DMS114 treated with DMSO at 0.1 percent for 48 hours (cell line): ENCODE results near the gene ADM5.

Source experiments
- DNase-seq: peaks from one replicate; lab custom pipeline; 2025; ENCODE audit not compliant: unreplicated experiment; lab: John Stamatoyannopoulos, UW

ADM5 gene

DNA sequence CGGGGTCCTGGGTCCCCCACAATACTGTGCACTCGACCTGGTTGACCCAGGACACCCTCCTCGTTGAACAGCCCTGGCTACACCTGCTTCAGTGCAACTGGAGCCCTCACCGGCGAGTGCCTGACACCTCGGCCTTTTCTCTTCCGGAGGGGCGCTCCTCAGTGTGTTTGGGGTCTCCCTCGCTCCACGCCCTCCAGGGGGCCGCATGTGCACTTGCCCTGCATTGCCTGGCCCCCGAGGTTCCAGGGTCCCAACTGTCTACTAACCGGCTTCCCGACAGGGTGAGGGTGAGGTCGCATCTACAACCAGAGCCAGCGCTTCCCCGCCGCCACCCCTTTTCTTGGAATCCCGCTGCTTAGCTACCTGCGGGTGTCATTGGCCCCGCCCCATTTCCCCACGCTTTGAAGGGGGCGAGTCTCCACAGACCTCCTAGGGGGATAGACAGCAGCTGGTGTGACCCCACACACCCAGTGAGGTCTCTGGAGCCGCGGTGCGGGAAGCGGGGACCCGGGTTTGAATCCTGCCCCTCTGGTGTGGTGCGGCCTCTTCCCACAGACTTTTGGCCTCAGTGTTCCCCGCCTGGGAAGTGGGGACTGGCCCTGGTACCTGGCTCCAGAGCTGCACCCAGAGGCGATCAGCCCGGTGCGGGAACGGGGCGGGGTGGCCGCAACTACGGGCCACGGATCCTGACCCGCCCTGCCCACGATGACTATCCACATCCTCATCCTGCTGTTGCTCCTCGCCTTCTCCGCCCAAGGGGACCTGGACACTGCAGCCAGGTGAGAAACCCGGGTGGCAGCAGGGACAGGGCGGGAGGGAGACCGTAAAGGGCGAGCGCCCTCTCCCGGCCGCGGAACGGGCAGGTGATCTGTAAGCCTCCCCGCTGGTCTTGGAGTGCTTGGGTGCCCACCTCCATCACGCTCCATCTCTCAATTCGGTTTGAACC, at the start of gene ADM5:
Gene ADM5 (plus strand): TSS at position 462 of the 946 bp plus-strand sequence. CDS start 244 bp downstream, at position 706.
- no peak for DNase-seq

DNA sequence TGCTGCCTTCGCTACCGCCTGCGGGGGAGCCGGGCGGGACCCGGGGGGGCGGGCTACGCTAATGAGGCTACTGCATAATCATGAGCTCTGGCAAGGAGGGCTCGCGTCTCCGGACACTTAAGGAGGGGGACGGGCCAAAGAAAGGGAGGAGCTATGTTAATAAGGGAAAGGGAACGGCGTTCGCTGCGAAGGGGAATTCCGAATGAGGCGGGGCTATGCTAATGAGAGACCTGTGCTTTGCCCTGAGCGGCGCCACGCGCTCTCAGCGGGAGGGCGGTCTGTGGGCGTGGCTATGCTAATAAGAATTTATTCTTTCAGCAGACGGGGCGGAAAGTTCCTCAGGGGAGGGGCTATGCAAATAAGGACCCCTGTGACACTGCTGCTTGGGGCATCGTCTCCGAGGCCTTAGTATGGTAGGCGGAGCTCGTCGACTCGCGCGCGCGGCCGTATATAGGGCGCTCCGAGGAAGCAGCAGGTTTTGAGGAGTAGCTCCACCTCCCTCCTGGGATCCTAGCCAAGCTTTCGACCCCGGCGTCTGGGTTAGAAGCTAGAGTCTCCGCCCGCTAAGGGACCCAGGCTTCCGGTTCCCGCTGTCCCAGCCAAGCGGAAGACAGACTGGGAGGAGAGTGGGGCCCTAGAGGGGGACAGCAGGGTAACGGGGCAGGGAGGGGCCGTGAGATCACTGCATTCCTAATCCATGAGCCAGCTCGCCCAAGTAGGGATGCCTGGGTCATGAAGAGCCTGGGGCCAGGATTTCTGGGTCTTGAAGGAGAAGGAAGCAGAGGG, 49.1 kb upstream of the ADM5 start, which contains the start of gene RRAS:
Gene RRAS (minus strand): TSS at position 31 of the 786 bp plus-strand sequence. CDS start 45 bp downstream, outside the sequence.
- DNase-seq, result peak; percentile 97

DNA sequence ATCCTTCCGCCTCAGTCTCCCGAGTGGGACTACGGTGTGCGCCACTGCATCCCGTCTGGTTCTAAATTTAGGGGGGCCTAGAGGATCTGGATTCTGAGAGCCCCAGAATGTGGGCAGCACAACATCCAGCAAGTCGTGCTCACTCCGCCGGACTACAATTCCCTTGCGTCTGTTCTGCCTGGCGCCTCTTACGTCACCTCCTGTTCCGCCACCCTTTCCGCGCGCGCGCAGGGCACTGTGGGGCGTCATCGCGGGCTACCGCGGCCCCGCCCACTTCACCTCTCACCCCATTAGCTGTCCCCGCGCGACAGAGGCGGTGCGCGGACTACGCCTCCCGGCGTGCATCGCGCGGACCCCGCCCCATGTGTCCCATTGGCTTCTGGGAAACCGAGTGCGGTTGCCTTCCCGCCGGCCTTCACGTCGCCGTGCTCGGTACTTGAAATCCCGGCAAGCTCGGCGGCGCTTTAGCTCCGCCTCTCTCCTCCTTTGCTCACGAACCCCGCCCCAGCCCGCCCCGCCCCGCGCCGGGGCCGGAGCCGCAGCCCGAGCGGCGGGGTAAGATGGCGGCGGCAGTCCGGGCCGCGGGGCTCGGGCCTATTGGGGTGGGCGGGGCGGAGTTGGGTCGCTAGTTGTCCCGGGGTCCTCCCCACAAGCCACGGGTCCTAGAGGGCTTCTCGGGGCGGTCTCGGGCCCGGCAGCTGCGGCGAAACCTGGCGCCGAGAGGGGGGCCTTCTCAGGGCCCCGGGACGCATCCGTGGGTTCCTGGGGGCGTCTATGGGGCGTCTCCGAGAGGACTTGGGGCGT, 47.5 kb upstream of the ADM5 start, which contains the start of gene SCAF1:
Gene SCAF1 (plus strand): TSS at position 522 of the 804 bp plus-strand sequence. CDS start 2,818 bp downstream, outside the sequence.
- DNase-seq, result peak; percentile 89

DNA sequence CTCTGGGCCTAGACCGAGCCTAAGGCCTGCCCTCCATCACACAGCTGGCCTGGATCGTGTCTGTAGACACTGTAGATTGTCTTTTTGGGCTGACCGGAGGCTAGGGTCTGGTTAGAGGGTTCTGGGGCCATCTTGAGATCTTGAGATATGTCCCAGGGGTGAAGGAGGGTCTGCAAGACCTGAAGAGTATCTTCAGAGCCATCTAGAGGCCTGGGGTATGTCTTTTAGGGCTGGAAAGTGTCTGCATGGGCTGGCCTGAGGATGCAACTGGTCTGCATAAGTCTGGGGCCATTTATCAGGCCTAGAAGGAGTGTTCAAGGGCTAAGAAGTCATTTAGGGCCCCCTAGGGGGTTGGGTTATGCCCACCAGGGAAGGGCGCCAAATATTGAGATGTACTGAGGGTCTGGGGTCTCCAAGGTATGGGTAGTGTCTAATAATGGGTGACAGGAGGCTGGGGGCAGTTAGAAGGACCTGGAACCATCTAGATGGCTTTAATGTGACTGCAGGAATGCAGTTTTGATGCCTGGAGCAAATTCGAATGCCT, 46.8 kb upstream of the ADM5 start:
- no peak for DNase-seq

GRCh38 chr19:49643466-49643865, 45.9 kb upstream of the ADM5 start:
- DNase-seq, result no peak

DNA sequence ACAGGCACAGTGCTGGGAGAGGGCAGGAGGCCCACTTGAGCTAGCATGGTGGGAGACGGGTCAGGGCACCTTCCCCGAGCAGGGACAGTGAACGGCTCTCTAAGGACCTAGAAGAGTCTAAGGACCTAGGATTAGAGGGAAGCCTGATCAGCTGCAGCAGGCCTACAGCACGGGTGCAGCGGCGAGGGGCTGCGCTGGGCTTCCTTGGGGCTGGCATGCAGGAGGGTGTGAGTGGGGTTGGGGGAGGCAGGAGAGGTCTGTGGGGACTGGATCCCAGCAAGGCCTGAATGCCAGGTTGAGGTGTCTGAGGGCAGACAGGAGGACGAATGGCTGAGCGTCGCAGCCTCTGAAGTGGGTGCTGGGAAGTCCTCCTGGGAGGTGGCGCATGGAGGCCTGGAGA, 43.8 kb upstream of the ADM5 start:
- no peak for DNase-seq

DNA sequence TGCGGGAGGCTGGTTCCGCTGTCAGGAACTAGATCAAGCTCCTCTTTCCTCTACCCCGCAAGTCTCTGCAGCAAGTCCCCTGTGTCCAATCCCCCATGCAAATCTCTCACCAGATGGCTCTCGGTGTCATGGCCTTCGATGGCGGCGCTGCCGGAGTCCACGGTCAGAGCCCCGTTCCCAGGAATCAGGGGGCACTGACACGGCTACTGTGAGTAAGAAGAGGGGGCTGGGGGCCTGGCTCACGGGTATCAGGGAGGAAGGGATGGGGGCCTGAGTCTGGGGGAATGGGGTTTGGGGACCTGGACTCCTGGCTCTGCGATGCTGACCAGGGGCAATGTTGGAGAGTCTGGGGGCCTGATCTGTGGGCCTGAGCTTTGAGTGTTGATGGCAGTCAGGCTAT, 43.4 kb upstream of the ADM5 start:
- DNase-seq, result no peak

- no peak for DNase-seq
Measured at GRCh38 chr19:49646586-49646985, 42.8 kb upstream of the ADM5 start.

GRCh38 chr19:49651029-49651819, 38.2 kb upstream of the ADM5 start:
- DNase-seq, result no peak

GRCh38 chr19:49651820-49652550, 37.4 kb upstream of the ADM5 start:
- DNase-seq, result no peak

DNA sequence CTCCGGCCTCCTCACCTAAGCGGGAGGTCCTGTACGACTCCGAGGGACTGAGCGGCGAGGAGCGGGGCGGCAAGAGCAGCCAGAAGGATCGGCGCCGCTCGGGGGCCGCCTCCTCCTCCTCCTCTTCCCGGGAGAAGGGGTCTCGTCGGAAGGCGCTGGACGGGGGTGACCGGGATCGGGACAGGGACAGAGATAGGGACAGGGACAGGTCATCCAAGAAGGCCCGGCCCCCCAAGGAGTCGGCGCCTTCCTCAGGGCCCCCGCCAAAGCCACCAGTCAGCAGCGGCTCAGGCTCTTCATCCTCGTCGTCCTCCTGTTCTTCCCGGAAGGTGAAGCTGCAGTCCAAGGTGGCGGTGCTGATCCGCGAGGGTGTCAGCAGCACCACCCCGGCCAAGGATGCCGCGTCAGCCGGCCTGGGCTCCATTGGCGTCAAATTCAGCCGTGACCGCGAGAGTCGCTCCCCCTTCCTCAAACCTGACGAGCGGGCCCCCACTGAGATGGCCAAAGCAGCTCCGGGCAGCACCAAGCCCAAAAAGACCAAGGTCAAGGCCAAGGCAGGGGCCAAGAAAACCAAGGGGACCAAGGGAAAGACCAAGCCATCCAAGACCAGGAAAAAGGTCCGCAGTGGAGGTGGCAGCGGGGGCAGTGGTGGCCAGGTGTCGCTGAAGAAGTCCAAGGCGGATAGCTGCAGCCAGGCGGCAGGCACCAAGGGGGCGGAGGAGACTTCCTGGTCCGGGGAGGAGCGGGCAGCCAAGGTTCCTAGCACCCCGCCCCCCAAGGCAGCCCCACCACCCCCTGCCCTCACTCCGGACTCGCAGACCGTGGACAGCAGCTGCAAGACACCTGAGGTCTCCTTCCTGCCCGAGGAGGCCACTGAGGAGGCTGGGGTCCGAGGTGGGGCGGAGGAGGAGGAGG, 36.6 kb upstream of the ADM5 start:
- DNase-seq, result no peak

DNA sequence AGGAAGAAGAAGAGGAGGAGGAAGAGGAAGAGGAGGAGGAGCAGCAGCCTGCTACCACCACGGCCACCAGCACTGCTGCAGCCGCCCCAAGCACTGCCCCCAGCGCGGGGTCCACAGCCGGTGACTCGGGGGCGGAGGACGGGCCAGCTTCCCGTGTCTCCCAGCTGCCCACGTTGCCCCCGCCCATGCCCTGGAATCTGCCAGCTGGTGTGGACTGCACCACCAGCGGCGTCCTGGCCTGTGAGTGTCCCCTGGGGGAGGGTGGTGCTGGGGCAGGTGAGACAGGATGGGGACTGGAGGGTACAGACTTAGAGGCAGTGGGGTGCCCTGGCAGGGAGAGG, 36.0 kb upstream of the ADM5 start:
- DNase-seq, result no peak

- DNase-seq, result no peak
Measured at GRCh38 chr19:49654581-49654980, 34.8 kb upstream of the ADM5 start.

DNA sequence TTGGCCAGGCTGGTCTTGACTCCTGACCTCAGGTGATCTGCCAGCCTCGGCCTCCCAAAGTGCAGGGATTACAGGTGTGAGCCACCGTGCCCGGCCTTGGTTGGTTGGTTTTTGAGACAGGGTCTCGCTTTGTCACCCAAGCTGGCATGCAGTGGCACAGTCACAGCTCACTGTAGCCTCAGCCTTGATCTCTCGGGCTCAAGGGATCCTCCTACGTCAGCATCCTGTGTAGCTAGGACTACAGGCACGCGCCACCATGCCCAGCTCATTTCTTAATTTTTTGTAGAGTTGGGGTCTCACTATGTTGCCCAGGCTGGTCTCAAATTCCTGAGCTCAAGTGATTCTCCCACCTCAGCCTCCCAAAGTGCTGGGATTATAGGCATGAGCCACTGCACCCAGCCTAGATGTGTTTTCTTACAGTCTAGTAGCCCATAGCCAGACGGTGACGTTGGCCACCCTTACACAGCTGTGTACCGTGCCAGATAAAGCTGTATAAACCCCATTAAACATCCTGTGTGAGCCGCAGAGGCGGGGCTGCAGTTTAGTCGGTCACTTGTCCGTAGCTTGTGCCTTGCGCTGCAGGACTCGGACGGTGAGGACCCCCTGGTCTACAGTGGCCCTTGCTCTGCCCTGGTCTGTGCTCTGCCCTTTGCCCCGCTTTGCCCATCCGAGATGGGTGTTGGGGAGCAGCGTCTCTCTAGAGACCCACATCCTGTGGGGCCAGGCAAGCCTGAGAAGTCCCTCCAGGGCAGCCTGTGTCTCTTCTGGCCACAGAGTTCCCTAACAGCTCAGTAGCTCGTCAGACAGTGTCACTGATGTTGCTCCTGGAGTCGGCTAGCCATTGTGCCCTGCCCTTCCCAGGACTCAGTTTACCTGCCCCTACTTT, 33.6 kb upstream of the ADM5 start:
- no peak for DNase-seq

GRCh38 chr19:49656456-49657109, 32.8 kb upstream of the ADM5 start:
- DNase-seq, result no peak

GRCh38 chr19:49657493-49658138, 31.8 kb upstream of the ADM5 start:
- no peak for DNase-seq
